HL-60 (cell line): ENCODE data around the gene SYNRG.

Source experiments
- DNase-seq, 2 experiments: peaks; one replicate each; pipeline ENCODE4 v3.0.0-alpha.2; 2010 to 2020; ENCODE audit warnings: low read depth in 1 of 2, low spot score in 1 of 2
- H3K27ac ChIP-seq: fragments of 250-450 bp; sonication (Bioruptor Pico); replicated peaks from 2 replicates; pipeline ENCODE4 v1.5.1; 2020; ENCODE audit warnings: mild to moderate bottlenecking, moderate library complexity
- H3K27me3 ChIP-seq: fragments of 250-450 bp; sonication (Bioruptor Pico); 2 replicates; pipeline ENCODE4 v1.5.1; 2021; ENCODE audit warnings: mild to moderate bottlenecking, moderate library complexity; ENCODE audit not compliant: insufficient read depth, poor library complexity, severe bottlenecking
- H3K4me3 ChIP-seq: replicated peaks from 2 replicates; pipeline ENCODE4 v1.5.1; 2011; ENCODE audit warnings: mild to moderate bottlenecking, control low read depth, low read length; ENCODE audit not compliant: insufficient read depth
- CTCF ChIP-seq: IDR thresholded peaks from one replicate; pipeline ENCODE4 v1.5.1; 2011; ENCODE audit warnings: low read length, control low read depth, inconsistent platforms; ENCODE audit not compliant: insufficient read depth
- GABPA ChIP-seq: IDR thresholded peaks from 2 replicates; pipeline ENCODE4 v1.6.1; 2012; ENCODE audit warnings: low read depth
- POLR2AphosphoS5 ChIP-seq: IDR thresholded peaks from 2 replicates; pipeline ENCODE4 v1.6.1; 2012; ENCODE audit warnings: low read depth
- REST ChIP-seq: IDR thresholded peaks from 2 replicates; pipeline ENCODE4 v1.6.1; 2012; ENCODE audit warnings: low read depth; ENCODE audit not compliant: insufficient replicate concordance
- SPI1 ChIP-seq: IDR thresholded peaks from 2 replicates; pipeline ENCODE4 v1.6.1; 2012; ENCODE audit warnings: low read depth, mild to moderate bottlenecking, borderline replicate concordance

The SYNRG gene

GRCh38 chr17:37643869-37644268, 34.7 kb upstream of the SYNRG start:
- Histone ChIP-seq H3K4me3 (peak overlapping the region; percentile 86), H3K27ac (no peak overlapping the region), H3K27me3 (peaks cover 11% of the 10 kb centered on the region)
- TF ChIP-seq GABPA (no peak), SPI1 (no peak), REST (no peak), CTCF (no peak), POLR2AphosphoS5 (no peak)
- no peak for DNase-seq

GRCh38 chr17:37643118-37643766, 34.0 kb upstream of the SYNRG start, which contains the start of gene DDX52:
DDX52 (minus strand) TSS chr17:37643446; CDS start chr17:37643420, 26 bp downstream.
- peak; percentile 29 for TF ChIP-seq REST
- peak; percentile 70; the same call in 1 of the 2 replicates for TF ChIP-seq POLR2AphosphoS5
- no peak for TF ChIP-seq SPI1
- Histone ChIP-seq H3K27ac (peak within 1 kb of the TSS; percentile 73), H3K27me3 (peaks cover 10% of the 10 kb centered on the region), H3K4me3 (peak within 1 kb of the TSS; percentile 86)
- DNase-seq = peak; percentile 73 to 88

- no peak for DNase-seq
- peak overlapping the region; percentile 73 for H3K27ac ChIP-seq
- TF ChIP-seq REST = no peak
- TF ChIP-seq POLR2AphosphoS5 = no peak
- TF ChIP-seq CTCF = no peak
- no peak for TF ChIP-seq GABPA
- TF ChIP-seq SPI1 = no peak
- peaks cover 7% of the 10 kb centered on the region for H3K27me3 ChIP-seq
- H3K4me3 ChIP-seq = peak overlapping the region; percentile 86
These were observed 33.5 kb upstream of the SYNRG start for GRCh38 chr17:37642681-37643080.
